RWPE2 (cell line): Measurements from ENCODE around the gene TNFAIP8L1.

Experiments used
- ATAC-seq: fragments of 200-7000 bp; cut with Tn5 transposase; 3 replicates; pipeline ENCODE4 v1.9.1; 2021; ENCODE audit warnings: low read depth
- DNase-seq: peaks from one replicate; pipeline ENCODE4 v3.0.0-alpha.2; 2020; ENCODE audit warnings: low spot score
- H3K27ac ChIP-seq: fragments of 450-650 bp; 2 replicates; pipeline ENCODE4 v1.5.1; 2017; ENCODE audit warnings: mild to moderate bottlenecking; ENCODE audit not compliant: poor library complexity, severe bottlenecking
- H3K27me3 ChIP-seq: fragments of 250-450 bp; sonication (Bioruptor Pico); 2 replicates; pipeline ENCODE4 v1.5.1; 2021; ENCODE audit warnings: mild to moderate bottlenecking, moderate library complexity; ENCODE audit not compliant: insufficient read depth, poor library complexity, severe bottlenecking
- H3K36me3 ChIP-seq: fragments of 250-450 bp; sonication (Bioruptor Pico); 2 replicates; pipeline ENCODE4 v1.5.1; 2020; ENCODE audit warnings: low read depth, mild to moderate bottlenecking, moderate library complexity
- H3K4me1 ChIP-seq: fragments of 250-450 bp; sonication (Bioruptor Pico); 2 replicates; pipeline ENCODE4 v1.5.1; 2021; ENCODE audit warnings: mild to moderate bottlenecking, moderate library complexity; ENCODE audit not compliant: insufficient read depth, poor library complexity, severe bottlenecking
- H3K4me3 ChIP-seq: fragments of 250-450 bp; sonication (Bioruptor Pico); 2 replicates; pipeline ENCODE4 v1.5.1; 2021; ENCODE audit warnings: mild to moderate bottlenecking, moderate library complexity; ENCODE audit not compliant: severe bottlenecking
- H3K9me3 ChIP-seq: fragments of 250-450 bp; sonication (Bioruptor Pico); 2 replicates; pipeline ENCODE4 v1.5.1; 2021; ENCODE audit warnings: mild to moderate bottlenecking, moderate library complexity; ENCODE audit not compliant: severe bottlenecking
- TF ChIP-seq, protein P1 (sequence below): fragments of 450-650 bp; IDR thresholded peaks from one replicate; pipeline ENCODE4 v1.5.1; 2017; ENCODE audit warnings: mild to moderate bottlenecking, moderate library complexity; ENCODE audit not compliant: poor library complexity, severe bottlenecking

The TNFAIP8L1 gene

DNA sequence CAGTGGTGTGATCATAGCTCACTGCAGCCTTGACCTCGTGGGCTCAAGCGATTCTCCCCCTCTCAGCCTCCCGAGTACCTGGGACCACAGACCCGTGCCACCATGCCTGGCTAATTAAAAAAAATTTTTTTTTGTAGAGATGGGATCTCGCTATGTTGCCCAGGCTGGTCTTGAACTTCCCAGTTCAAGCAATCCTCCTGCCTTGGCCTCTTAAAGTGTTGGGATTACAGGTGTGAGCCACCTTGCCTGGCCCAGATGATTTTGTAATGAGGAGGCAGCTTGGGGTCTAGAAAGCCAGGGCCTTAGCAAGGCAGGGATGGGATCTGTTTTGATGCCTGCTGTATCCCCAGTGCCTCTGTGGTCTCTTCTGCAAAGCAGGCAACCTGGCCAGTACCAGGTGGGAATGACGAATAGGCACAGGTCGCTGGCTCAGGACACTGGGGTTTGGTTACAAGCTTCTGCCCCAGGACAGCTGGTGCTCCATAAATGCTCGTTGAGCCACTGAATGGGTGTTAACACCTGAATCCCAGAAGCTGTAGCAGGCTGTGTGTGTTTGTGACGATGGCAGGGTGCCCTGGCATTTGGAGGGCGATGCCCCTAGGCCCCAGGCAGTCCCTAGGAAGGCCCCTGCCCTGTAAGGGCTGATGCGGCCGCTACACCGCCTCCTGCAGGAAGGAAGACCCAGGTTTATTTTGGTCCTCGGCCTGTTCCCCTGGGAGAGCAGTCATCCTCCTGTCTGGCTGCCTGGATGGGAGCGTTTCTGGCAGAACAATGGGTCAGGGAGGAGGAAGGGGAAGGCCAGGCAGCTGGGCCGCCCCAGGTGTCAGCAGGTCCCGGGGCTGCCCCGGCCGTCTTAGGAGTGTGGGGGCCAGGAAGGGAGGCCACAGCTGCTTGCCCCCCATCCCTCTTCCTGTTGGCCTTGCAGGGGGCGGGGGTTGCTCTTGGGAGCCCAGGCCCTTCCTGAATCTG is 8.6 kb downstream of the TNFAIP8L1 start:
- TF ChIP-seq, protein P1, sequence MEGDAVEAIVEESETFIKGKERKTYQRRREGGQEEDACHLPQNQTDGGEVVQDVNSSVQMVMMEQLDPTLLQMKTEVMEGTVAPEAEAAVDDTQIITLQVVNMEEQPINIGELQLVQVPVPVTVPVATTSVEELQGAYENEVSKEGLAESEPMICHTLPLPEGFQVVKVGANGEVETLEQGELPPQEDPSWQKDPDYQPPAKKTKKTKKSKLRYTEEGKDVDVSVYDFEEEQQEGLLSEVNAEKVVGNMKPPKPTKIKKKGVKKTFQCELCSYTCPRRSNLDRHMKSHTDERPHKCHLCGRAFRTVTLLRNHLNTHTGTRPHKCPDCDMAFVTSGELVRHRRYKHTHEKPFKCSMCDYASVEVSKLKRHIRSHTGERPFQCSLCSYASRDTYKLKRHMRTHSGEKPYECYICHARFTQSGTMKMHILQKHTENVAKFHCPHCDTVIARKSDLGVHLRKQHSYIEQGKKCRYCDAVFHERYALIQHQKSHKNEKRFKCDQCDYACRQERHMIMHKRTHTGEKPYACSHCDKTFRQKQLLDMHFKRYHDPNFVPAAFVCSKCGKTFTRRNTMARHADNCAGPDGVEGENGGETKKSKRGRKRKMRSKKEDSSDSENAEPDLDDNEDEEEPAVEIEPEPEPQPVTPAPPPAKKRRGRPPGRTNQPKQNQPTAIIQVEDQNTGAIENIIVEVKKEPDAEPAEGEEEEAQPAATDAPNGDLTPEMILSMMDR, result no peak
- no peak for DNase-seq
- Histone ChIP-seq H3K9me3 (no peaks in the 10 kb centered on the region), H3K27ac (no peak overlapping the region), H3K27me3 (no peaks in the 10 kb centered on the region), H3K4me3 (no peak overlapping the region), H3K36me3 (no peaks in the 10 kb centered on the region), H3K4me1 (no peaks in the 10 kb centered on the region)
- no peak for ATAC-seq

DNA sequence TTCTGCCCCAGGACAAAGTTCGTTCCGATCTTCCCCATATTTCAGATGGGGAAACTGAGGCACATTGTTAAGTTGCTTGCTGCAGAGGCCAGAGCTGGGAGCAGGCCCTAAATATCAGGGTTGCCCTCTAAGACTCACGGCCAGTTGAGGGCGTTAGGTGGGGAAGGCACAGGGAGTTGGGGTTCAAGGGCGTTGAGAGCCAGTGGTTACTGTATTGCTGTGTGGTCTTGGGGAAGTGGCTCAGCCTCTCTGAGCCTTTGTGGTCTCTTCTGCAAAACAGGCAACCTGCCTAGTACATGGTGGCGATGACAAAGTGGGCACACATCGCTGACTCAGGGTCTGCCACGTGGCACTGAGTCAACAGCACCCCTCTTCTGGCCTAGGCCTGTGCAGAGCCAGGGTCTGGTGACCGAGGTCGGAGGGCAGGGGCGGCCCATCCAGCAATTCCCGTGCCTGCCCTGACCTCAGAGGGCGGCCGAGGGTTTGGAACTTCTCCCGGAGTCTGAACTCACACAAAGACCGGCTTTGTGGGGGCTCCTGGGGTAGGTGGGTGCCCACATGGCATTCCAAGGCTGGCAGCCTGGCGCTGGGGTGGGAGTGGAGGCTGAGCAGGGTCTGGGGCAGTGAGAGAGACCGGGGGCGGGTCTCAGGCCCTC is 10.2 kb downstream of the TNFAIP8L1 start:
- DNase-seq (no peak), ATAC-seq (no peak)
- 0 out of 2 replicates have a peak, but pooled peaks cover 3% of the 10 kb centered on the region for H3K36me3 ChIP-seq
- no peaks in the 10 kb centered on the region for H3K27me3 ChIP-seq
- H3K4me3 ChIP-seq, result no peak overlapping the region
- TF ChIP-seq, protein P1, result no peak
- H3K4me1 ChIP-seq, result no peaks in the 10 kb centered on the region
- no peak overlapping the region for H3K27ac ChIP-seq
- H3K9me3 ChIP-seq, result no peaks in the 10 kb centered on the region

DNA sequence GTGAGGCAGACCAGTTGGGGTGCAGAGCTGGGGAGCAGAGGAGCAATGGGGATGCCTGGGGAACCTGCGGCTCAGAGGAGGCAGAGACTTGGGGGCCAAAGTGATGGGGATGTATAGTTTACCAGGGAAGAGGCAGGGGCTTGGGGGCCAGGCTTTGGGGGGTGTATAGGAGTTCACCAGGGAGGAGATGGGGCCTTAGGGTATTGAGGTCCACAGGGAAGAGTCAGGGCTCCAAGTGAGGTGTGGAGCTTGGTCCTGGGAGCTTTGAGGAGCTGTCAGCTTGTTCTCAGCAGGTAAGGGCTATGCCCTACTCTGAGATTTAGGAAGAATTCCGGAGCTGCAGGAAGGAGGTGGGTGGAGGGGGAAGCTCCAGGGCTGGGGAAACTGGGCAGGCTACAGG is 10.8 kb downstream of the TNFAIP8L1 start:
- 0 out of 3 replicates have a peak, but pooled peaks have one; percentile 9 for ATAC-seq
- Histone ChIP-seq H3K27me3 (no peaks in the 10 kb centered on the region), H3K4me1 (no peaks in the 10 kb centered on the region), H3K36me3 (0 out of 2 replicates have a peak, but pooled peaks cover 4% of the 10 kb centered on the region), H3K4me3 (no peak overlapping the region), H3K9me3 (no peaks in the 10 kb centered on the region), H3K27ac (no peak overlapping the region)
- DNase-seq, result no peak
- TF ChIP-seq, protein P1, result no peak

DNA sequence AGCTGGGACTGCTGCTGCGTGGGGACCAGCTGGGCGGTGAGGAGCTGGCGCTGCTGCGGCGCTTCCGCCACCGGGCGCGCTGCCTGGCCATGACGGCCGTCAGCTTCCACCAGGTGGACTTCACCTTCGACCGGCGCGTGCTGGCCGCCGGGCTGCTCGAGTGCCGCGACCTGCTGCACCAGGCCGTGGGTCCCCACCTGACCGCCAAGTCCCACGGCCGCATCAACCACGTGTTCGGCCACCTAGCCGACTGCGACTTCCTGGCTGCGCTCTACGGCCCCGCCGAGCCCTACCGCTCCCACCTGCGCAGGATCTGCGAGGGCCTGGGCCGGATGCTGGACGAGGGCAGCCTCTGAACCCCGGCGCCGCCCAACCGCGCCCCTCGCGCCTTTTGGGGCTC is 12.8 kb downstream of the TNFAIP8L1 start:
- Histone ChIP-seq H3K4me1 (no peaks in the 10 kb centered on the region), H3K36me3 (peaks cover 11% of the 10 kb centered on the region; the same call in 1 of the 2 replicates), H3K27ac (no peak overlapping the region), H3K4me3 (no peak overlapping the region), H3K27me3 (no peaks in the 10 kb centered on the region), H3K9me3 (no peaks in the 10 kb centered on the region)
- no peak for DNase-seq
- no peak for ATAC-seq
- TF ChIP-seq, protein P1, result no peak
